ENCODE results near the gene ZNF83.

GRCh38 chr19:52592301-52592700 is 45.9 kb downstream of the ZNF83 start:
- TF ChIP-seq CTCF (IDR thresholded peaks at IDR 0.05) (no peak), POLR2A (IDR thresholded peaks at IDR 0.05) (no peak)
